Mammary epithelial cell (primary cell): ENCODE measurements around the gene VSIG10L.

Experiments used
- EZH2 ChIP-seq: IDR thresholded peaks from 2 replicates; pipeline ENCODE4 v1.6.1; 2012; ENCODE audit warnings: low read length, inconsistent platforms, borderline replicate concordance
- TF ChIP-seq, protein P1 (sequence below), 2 donors: IDR thresholded peaks in 1 of 2; conservative IDR thresholded peaks in 1 of 2; 2 replicates each; pipeline ENCODE4 v1.5.1; 2011 to 2012; ENCODE audit warnings: inconsistent platforms in 2 of 2, low read length in 2 of 2, mild to moderate bottlenecking in 2 of 2, control low read depth in 1 of 2, low read depth in 1 of 2; ENCODE audit not compliant: insufficient read depth in 1 of 2; ENCODE audit errors: extremely low read depth in 1 of 2

DNA sequence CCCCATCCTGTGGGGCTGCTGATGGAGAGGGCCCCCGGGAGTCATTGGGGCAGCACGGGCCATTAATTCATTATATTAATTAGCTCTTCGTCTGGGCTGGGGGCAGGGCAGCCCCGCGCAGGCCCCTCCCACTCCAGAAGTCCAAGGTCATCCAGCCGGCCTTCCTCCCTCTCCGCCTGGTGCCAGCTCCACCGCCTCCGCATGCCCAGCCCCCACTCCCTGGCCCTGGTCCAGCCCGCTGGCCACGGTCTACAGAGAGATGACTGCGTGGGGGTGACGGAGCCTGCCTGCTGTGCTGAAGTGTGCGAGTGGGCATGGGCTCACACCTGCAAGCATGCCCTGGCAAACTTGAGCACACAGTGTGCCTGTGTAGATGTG, 21.7 kb downstream of the VSIG10L start:
- TF ChIP-seq EZH2 = no peak
- TF ChIP-seq, protein P1, sequence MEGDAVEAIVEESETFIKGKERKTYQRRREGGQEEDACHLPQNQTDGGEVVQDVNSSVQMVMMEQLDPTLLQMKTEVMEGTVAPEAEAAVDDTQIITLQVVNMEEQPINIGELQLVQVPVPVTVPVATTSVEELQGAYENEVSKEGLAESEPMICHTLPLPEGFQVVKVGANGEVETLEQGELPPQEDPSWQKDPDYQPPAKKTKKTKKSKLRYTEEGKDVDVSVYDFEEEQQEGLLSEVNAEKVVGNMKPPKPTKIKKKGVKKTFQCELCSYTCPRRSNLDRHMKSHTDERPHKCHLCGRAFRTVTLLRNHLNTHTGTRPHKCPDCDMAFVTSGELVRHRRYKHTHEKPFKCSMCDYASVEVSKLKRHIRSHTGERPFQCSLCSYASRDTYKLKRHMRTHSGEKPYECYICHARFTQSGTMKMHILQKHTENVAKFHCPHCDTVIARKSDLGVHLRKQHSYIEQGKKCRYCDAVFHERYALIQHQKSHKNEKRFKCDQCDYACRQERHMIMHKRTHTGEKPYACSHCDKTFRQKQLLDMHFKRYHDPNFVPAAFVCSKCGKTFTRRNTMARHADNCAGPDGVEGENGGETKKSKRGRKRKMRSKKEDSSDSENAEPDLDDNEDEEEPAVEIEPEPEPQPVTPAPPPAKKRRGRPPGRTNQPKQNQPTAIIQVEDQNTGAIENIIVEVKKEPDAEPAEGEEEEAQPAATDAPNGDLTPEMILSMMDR (conservative IDR thresholded peaks at IDR 0.05 in 1 of 2, IDR thresholded peaks at IDR 0.05 in 1 of 2; ENCODE audit: extremely low read depth in 1 of 2, insufficient read depth in 1 of 2, low read depth in 1 of 2, low read length in 2 of 2) = no peak
